RKO (cell line): ENCODE data around the gene AKR1C3.
A peak's percentile ranks its signal among the peaks of the same experiment; 100 is the strongest.
"Not testable (repeated sequence)": the region's sequence is repeated elsewhere in the genome, so short reads cannot be mapped to it uniquely, and the experiment has no call there.

ENCODE experiments used
- DNase-seq: peaks from one replicate; pipeline ENCODE4 v3.0.0-alpha.2; 2016; ENCODE audit warnings: low spot score

AKR1C3 gene

GRCh38 chr10:5088703-5089261, 5.4 kb upstream of the AKR1C3 start:
- no peak for DNase-seq

DNA sequence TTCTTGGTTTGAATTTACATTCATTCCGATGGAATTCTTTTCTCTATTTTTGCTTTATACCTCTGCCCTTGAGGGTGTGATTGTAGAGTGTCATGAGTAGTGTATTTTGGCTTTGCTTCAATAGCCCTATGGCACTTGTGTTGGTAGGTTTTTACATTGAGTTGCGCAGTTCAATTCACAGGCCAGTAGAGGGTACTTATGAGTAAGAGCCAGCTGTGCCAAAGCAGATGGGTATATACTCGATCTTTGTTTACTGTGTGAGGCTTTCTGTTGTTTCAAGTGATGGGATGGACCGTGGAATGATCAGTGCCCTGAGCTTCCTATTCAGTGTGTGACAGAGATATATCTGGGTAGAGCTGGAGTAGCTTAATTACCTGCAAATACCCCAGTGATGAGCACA, 4.3 kb upstream of the AKR1C3 start:
- DNase-seq = peak; percentile 39

- no peak for DNase-seq
Observed at GRCh38 chr10:5090551-5090950, 3.7 kb upstream of the AKR1C3 start.

GRCh38 chr10:5091196-5091595, 3.0 kb upstream of the AKR1C3 start:
- no peak for DNase-seq

DNA sequence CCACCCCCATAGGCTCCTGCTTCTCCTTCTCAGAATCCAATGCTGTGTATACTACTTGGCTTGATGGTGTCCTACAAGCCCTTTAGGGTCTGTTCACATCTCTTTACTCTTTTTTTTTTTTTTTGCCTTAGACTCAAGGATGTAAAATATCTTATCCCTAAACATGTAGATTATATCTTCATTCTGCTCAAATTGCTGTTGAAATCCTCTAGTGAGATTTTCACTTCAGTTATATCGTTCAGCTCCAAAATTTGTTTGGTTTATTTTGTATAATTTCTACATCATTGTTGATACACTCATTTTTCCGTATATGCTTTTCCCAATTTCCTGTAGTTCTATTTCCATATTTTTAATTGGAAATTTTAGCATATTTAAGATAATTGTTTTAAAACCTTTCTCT, 1.8 kb upstream of the AKR1C3 start:
- no peak for DNase-seq

DNA sequence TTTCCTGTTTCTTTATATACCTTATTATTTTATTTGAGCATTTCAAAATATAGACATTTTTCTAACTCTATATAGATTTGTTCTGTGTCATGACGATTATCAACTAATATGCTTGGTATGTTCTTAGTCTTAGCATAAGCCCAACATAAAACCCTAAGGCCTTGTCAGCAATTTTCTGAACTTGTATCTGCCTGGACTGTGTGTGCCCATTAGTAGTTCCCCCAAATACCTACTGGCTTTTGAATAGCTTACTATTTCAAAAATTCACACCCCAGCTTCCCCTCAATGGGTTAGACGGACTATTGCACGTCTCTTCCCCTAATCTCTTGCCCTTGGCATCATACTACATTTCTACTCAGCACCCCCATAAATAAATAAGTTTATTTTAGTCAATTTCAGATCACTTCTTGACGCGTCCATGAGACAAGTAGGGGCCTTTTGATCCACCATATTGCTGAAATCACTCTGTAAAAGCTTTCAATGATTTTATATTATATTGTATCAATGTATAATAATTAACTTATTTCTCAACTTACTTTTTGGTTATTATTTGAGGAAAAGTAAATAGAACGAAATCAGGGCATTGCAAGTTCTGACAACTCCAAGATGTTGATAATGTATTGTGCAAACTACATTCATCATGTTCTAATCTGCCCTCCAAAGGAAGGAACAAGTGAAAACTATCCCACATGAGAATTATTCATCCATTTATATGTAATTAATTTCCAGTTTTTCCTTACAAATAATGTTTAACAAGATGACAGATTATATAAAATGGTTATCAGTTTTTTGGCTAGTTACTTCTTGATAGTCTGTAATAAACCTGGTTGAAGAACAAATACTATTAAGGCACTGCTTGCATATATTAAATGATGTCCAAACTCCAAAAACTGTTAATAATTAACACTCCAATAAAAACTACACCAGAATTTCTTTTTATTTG, 1.1 kb upstream of the AKR1C3 start:
- DNase-seq = no peak

GRCh38 chr10:5095687-5096086, 1.5 kb downstream of the AKR1C3 start:
- DNase-seq = no peak

GRCh38 chr10:5096108-5096507, 1.9 kb downstream of the AKR1C3 start:
- DNase-seq = no peak

GRCh38 chr10:5102479-5102878, 8.3 kb downstream of the AKR1C3 start:
- not testable (repeated sequence) for DNase-seq

DNA sequence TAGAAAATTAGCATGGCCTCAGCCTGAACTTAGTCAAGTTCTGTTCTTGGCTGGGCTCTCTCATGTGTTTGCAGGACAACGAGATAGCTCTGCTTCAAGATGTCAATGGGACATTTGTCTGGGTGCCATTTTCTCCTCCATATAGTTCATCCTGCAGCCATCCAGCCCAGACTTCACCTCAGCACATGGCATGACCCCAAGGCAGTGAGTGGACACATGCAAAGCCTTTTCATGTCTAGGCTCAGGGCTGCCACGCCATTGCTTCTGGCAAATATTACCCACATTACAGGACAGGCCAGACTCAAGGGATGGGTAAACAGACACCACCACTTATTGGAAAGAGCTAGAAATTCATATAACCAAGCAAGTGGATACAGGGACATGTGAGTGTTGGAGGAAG, 9.3 kb downstream of the AKR1C3 start:
- no peak for DNase-seq

GRCh38 chr10:5105626-5106025, 11.4 kb downstream of the AKR1C3 start:
- no peak for DNase-seq

DNA sequence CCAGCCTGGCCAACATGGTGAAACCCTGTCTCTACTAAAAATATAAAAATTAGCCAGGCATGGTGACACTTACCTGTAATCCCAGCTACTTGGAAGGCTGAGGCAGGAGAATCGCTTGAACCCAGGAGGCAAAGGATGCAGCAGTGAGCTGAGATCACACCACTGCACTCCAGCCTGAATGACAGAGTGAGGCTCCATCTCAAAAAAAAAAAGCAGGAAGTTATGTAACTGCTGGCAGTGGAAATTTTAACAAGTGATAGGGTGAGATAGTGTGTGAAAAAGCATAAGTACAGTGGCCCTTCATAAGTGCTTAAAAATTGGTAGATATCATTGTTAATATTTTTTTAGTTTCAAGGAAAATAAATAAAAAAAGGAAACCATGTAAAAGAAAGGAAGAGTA, 12.3 kb downstream of the AKR1C3 start:
- DNase-seq = no peak

GRCh38 chr10:5107860-5108526, 13.8 kb downstream of the AKR1C3 start:
- DNase-seq = no peak

- no peak for DNase-seq
Observed at GRCh38 chr10:5108658-5109416, 14.6 kb downstream of the AKR1C3 start.

DNA sequence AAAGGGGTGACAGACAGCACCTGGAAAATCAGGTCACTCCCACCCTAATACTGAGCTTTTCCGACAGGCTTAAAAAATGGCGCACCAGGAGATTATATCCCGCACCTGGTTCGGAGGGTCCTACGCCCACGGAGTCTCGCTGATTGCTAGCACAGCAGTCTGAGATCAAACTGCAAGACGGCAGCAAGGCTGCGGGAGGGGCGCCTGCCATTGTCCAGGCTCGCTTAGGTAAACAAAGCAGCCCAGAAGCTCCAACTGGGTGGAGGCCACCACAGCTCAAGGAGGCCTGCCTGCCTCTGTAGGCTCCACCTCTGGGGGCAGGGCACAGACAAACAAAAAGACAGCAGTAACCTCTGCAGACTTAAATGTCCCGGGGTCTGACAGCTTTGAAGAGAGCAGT, 15.6 kb downstream of the AKR1C3 start:
- not testable (repeated sequence) for DNase-seq

GRCh38 chr10:5116621-5117020, 22.4 kb downstream of the AKR1C3 start:
- no peak for DNase-seq

DNA sequence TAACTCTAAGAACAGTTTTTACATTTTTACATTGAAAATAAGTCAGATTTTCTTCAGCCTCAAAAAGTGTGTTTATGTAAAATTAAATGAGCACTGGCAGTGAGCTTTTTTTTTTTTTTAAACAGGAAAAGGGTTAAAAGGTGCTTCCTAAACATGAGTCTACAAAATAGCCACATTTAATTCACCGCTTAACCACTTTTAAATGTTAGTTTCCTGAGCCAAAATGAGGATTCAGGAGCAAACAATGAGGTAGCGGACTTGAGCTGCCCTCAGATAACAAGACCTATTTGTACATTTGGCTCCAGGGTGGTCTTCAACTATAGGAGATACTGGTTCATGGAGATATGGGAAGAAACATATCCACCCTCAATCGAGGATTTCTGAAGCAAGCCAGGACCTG, 22.8 kb downstream of the AKR1C3 start:
- no peak for DNase-seq

DNA sequence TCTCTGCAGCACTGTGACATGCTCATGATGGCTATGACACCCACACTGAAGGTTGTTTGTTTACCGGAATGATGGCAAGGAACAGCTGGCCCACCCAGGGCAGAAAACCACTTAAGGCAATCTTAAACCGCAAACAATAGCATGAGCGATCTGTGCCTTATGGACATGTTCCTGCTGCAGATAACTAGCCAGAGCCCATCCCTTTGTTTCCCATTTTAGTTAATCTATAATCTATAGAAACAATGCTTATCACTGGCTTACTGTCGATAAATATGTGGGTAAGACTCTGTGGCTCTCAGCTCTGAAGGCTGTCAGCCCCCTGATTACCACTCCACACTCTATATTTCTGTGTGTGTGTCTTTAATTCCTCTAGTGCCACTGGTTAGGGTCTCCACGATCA, 25.8 kb downstream of the AKR1C3 start:
- not testable (repeated sequence) for DNase-seq

GRCh38 chr10:5123886-5124285, 29.7 kb downstream of the AKR1C3 start:
- no peak for DNase-seq

DNA sequence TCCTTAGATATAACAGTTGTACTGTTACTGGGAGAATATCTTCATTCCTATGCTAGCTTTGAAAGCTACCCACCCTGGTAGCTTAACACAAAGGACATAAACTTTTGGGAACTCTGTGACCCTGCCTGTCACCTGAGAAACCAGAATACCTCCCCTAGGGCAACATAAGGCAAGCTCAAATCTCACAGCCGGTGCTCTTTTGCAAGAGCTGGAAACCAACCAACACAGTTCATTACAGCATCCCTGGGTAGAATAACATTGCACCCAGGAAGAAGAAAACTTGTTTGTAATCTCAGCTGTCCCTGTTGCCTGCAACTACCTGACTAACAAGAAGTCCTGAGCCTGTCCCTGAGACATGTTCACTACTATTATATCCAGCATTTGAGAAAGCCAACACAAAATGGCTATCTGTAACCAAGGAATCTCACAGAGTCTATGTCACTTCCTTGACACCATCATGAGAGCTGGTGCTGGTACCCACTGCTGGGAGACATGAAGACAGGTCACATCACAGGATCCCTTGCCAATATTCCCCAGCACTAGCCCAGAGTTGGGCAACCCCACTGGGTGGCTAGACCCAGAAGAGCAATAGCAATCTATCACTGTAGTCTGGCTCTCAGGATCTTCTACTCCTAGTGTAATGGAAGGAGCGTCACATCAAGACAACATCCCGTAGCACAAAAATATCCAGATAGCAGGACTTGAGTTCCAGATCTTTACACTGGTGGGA, 31.3 kb downstream of the AKR1C3 start:
- no peak for DNase-seq

GRCh38 chr10:5135581-5135980, 41.4 kb downstream of the AKR1C3 start:
- no peak for DNase-seq
